Mesothelial cell of epicardium (in vitro differentiated cells): ENCODE results near the gene GABRB1. TPM values are rescaled to one million over a fixed set of nuclear protein-coding genes. Genes with fewer than 3 reads are reported as not detected.

Experiments used
- DNase-seq, 2 experiments: peaks; one replicate each; pipeline ENCODE4 v3.0.0; 2021; ENCODE audit warnings: low spot score in 2 of 2; ENCODE audit not compliant: unreplicated experiment in 2 of 2
- H3K27ac Mint-ChIP-seq: 2 replicates; pipeline ENCODE4 v1.8.0; 2021; ENCODE audit warnings: mixed read lengths
- H3K27me3 Mint-ChIP-seq: 2 replicates; pipeline ENCODE4 v1.8.0; 2021; ENCODE audit warnings: low read depth, mixed read lengths
- H3K36me3 Mint-ChIP-seq: 2 replicates; pipeline ENCODE4 v1.8.0; 2021; ENCODE audit warnings: mixed read lengths
- H3K4me1 Mint-ChIP-seq: 2 replicates; pipeline ENCODE4 v1.8.0; 2021; ENCODE audit warnings: mixed read lengths
- H3K4me3 Mint-ChIP-seq: 2 replicates; pipeline ENCODE4 v1.8.0; 2021; ENCODE audit warnings: mild to moderate bottlenecking, moderate library complexity, mixed read lengths
- H3K9me3 Mint-ChIP-seq: 2 replicates; pipeline ENCODE4 v1.8.0; 2021; ENCODE audit warnings: mixed read lengths
- CTCF ChIP-seq: fragments of 200-600 bp; sonication (generic); IDR thresholded peaks from one replicate; pipeline ENCODE4 v1.5.0; 2021; ENCODE audit warnings: antibody characterized with exemption; ENCODE audit not compliant: unreplicated experiment
- total RNA-seq: library from RNA; stranded (reverse); gene quantifications from 3 replicates; pipeline ENCODE4 v1.2.1, GENCODE V29; 2021

GABRB1 gene
- total RNA-seq, 1 donor from 2014 or later, result not detected

GRCh38 chr4:47235721-47236120 is 204.4 kb downstream of the GABRB1 start:
- H3K4me1 Mint-ChIP-seq, result no peaks in the 10 kb centered on the region
- no peaks in the 10 kb centered on the region for H3K36me3 Mint-ChIP-seq
- DNase-seq, result no peak
- no peaks in the 10 kb centered on the region for H3K9me3 Mint-ChIP-seq
- TF ChIP-seq CTCF, result no peak
- no peak overlapping the region for H3K27ac Mint-ChIP-seq
- no peak overlapping the region for H3K4me3 Mint-ChIP-seq
- no peaks in the 10 kb centered on the region for H3K27me3 Mint-ChIP-seq

GRCh38 chr4:47238667-47239066 is 207.3 kb downstream of the GABRB1 start:
- TF ChIP-seq CTCF, result no peak
- H3K9me3 Mint-ChIP-seq, result peaks cover 3% of the 10 kb centered on the region
- H3K4me3 Mint-ChIP-seq, result no peak overlapping the region

GRCh38 chr4:47239649-47240048 is 208.3 kb downstream of the GABRB1 start:
- no peak for TF ChIP-seq CTCF
- Mint-ChIP-seq H3K9me3 (peaks cover 3% of the 10 kb centered on the region), H3K36me3 (no peaks in the 10 kb centered on the region), H3K4me3 (no peak overlapping the region), H3K27ac (no peak overlapping the region), H3K4me1 (no peaks in the 10 kb centered on the region), H3K27me3 (no peaks in the 10 kb centered on the region)
- no peak for DNase-seq

More at GRCh38 chr4:47238667-47239066, 207.3 kb downstream of the GABRB1 start:
- Mint-ChIP-seq H3K36me3 (no peaks in the 10 kb centered on the region), H3K4me1 (no peaks in the 10 kb centered on the region), H3K27me3 (no peaks in the 10 kb centered on the region), H3K27ac (no peak overlapping the region)
- no peak for DNase-seq

GRCh38 chr4:47251348-47252135 is 220.2 kb downstream of the GABRB1 start:
- H3K27me3 Mint-ChIP-seq, result no peaks in the 10 kb centered on the region
- no peak overlapping the region for H3K27ac Mint-ChIP-seq
- H3K9me3 Mint-ChIP-seq, result peaks cover 35% of the 10 kb centered on the region

GRCh38 chr4:47263721-47264120 is 232.4 kb downstream of the GABRB1 start:
- Mint-ChIP-seq H3K4me3 (no peak overlapping the region), H3K4me1 (no peaks in the 10 kb centered on the region), H3K27ac (no peak overlapping the region), H3K9me3 (peaks cover 3% of the 10 kb centered on the region), H3K27me3 (no peaks in the 10 kb centered on the region), H3K36me3 (no peaks in the 10 kb centered on the region)
- DNase-seq, result no peak
- no peak for TF ChIP-seq CTCF

More at GRCh38 chr4:47251348-47252135, 220.2 kb downstream of the GABRB1 start:
- Mint-ChIP-seq H3K4me3 (no peak overlapping the region), H3K36me3 (no peaks in the 10 kb centered on the region), H3K4me1 (peaks cover 3% of the 10 kb centered on the region)
- no peak for TF ChIP-seq CTCF
- no peak for DNase-seq
